HG03469 (cell line): ENCODE data around the gene KIF5A.
"Not testable (repeated sequence)": the region's sequence is repeated elsewhere in the genome, so short reads cannot be mapped to it uniquely, and the experiment has no call there.

ENCODE experiments used
- ATAC-seq: cut with Tn5 transposase; IDR thresholded peaks from one replicate; pipeline ENCODE4 v1.9.1; 2021; ENCODE audit warnings: mild to moderate bottlenecking, moderate library complexity, moderate number of reproducible peaks; ENCODE audit not compliant: unreplicated experiment

The KIF5A gene

GRCh38 chr12:57581802-57582201, 32.0 kb downstream of the KIF5A start:
- no peak for ATAC-seq

GRCh38 chr12:57582440-57582839, 32.6 kb downstream of the KIF5A start:
- no peak for ATAC-seq

- peak; percentile 85 for ATAC-seq
These were observed 33.4 kb downstream of the KIF5A start for GRCh38 chr12:57583008-57583831.

- ATAC-seq, result no peak
These were observed 34.2 kb downstream of the KIF5A start for GRCh38 chr12:57584050-57584449.

- ATAC-seq, result no peak
These were observed 34.8 kb downstream of the KIF5A start for GRCh38 chr12:57584690-57585089.

- ATAC-seq, result no peak
These were observed 35.3 kb downstream of the KIF5A start for GRCh38 chr12:57585156-57585555.

GRCh38 chr12:57586128-57586527, 36.3 kb downstream of the KIF5A start:
- ATAC-seq, result no peak

- ATAC-seq, result no peak
These were observed 37.1 kb downstream of the KIF5A start for GRCh38 chr12:57586832-57587429.

- ATAC-seq, result not testable (repeated sequence)
These were observed 39.2 kb downstream of the KIF5A start for GRCh38 chr12:57588951-57589610.

- ATAC-seq, result no peak
These were observed 40.6 kb downstream of the KIF5A start for GRCh38 chr12:57590479-57590863.

- ATAC-seq, result peak; percentile 88
These were observed 41.3 kb downstream of the KIF5A start, which contains the start of gene PIP4K2C for GRCh38 chr12:57590864-57591781. Gene PIP4K2C, plus strand, starts transcription at chr12:57591192. Its CDS starts 98 bp downstream, at chr12:57591290.

- ATAC-seq, result no peak
These were observed 42.0 kb downstream of the KIF5A start for GRCh38 chr12:57591782-57592325.

GRCh38 chr12:57592551-57593165, 42.8 kb downstream of the KIF5A start:
- no peak for ATAC-seq

- ATAC-seq, result no peak
These were observed 43.3 kb downstream of the KIF5A start for GRCh38 chr12:57593187-57593586.

GRCh38 chr12:57600395-57600794, 50.6 kb downstream of the KIF5A start:
- no peak for ATAC-seq

GRCh38 chr12:57602544-57602943, 52.7 kb downstream of the KIF5A start:
- ATAC-seq, result no peak

GRCh38 chr12:57603324-57603723, 53.5 kb downstream of the KIF5A start:
- no peak for ATAC-seq

- no peak for ATAC-seq
These were observed 54.1 kb downstream of the KIF5A start for GRCh38 chr12:57603815-57604453.

GRCh38 chr12:57604454-57604991, 54.7 kb downstream of the KIF5A start, which contains the start of gene DTX3:
Gene DTX3, plus strand, starts transcription at chr12:57604824. Its CDS starts 1,694 bp downstream, at chr12:57606518.
- no peak for ATAC-seq
